ENCODE data around the gene CNKSR1.
"Not testable (repeated sequence)": the region's sequence is repeated elsewhere in the genome, so short reads cannot be mapped to it uniquely, and the experiment has no call there.

Gene CNKSR1

GRCh38 chr1:26184883-26185282 lies 7.6 kb downstream of the CNKSR1 start:
- no peak for DNase-seq

DNA sequence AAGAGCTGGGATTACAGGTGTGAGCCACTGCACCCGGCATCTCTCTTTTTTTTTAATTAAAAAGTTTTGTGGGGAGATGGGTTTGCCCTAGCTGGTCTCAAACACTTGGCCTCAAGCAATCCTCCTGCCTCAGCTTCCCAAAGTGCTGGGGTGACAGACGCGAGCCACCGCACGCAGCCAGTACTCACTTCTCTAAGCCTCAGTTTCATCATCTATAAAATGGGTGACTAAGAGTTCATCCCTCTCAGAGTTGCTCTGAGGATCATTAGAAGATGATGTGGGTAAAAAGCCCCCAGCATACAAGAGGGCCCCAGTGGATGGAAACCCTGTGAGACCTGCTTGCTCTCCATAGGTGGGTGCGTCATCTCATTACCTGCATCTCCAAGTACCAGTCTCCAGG lies 10.6 kb downstream of the CNKSR1 start:
- DNase-seq, result no peak

- DNase-seq, result no peak
Measured at GRCh38 chr1:26188477-26188876, 11.2 kb downstream of the CNKSR1 start.

GRCh38 chr1:26189331-26189730 lies 12.0 kb downstream of the CNKSR1 start:
- DNase-seq, result no peak

DNA sequence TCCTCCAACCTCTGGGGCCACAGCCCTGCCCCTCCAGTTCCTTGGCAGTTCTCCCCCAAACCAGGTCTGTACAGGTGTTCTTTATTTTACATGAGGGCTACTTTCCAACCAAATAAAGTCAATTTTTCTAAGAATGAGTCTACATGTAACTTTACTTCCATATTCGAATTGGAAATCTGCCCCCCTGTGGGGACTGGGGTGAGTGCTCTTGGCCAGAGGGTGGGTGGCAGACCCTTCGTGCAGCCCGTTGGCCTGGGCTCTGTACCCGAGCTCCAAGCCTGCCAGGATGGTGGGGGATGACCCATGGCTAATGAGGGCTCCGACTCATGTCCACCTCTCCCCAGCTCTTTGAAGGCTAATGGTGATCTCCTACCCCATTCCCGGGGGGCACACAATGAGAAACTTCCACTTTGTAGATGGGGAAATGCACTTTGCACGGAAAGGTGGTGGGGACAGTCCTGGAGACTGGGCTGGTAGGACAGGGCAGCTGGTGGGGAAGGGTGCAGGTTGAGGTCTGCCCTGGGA lies 12.5 kb downstream of the CNKSR1 start:
- no peak for DNase-seq

DNA sequence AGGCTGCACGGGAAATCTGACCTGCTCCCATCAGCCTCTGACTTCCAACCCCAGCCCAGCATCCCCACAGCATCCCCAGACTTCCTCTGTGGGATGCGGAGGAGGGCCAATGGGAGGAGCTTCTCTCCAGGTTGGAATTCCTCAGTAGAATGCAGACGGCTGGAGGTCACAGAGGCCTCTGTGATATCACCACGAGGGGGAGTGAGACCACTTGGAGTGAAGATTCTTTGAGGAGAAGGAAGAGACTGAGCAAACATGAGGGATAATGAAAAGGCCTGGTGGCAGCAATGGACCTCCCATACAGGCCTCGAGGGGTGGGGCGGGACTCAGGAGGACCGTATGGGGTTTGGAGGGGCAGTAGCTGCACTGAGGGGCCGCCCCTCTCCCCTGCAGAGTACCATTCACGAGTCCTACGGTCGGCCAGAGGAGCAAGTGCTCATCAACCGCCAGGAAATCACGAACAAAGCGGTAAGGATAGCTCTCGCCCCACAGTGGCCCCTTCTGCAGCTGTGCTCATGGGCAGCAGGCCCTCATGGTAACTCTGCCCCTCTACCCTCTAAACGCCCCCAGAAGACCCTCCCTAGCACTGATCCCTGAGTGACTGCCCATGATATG lies 13.2 kb downstream of the CNKSR1 start, which contains the start of gene CATSPER4:
Gene CATSPER4, plus strand, starts transcription at position 230 of the 615 bp plus-strand sequence. Its CDS starts 26 bp downstream, at position 256.
- DNase-seq, result no peak

DNA sequence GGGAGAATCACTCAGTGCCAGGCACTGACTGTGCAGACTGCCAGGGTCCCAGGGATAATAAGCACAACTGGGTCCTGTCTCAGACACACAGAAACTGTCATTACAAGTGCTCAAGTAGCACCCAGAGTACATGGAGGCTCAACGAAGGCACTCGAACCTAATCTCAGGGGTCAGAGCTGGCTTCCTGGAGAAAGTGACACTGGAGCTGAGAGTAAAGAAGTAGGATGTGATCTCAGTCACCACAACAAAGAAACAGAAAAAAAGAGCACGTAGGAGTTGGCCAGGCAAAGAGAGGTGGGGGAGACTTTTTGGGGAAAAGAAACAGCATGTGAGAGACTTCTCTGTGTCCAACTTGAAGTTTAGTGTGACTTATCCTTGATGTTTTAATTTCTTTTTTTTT lies 14.4 kb downstream of the CNKSR1 start:
- DNase-seq, result no peak

- no peak for DNase-seq
Measured at GRCh38 chr1:26195805-26196204, 18.5 kb downstream of the CNKSR1 start.

DNA sequence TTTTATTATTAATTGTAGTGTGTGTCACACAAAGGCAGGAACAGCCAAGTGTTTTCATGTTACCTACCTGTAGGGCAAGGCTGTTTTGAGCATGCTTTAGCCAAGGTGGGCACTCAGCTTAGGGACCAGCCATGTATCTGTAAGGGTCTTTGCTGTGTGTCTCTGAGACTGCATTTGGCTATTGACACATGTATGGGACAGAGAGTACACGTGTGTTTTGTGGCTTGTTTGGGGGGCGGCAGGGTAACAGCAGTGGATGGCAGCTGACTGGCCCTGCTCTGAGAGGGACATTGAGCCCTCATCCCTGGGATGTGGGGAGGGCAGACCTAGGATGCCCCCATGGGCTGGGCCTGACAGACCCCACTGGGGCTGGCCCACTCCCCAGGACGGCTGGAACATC lies 20.0 kb downstream of the CNKSR1 start:
- no peak for DNase-seq

DNA sequence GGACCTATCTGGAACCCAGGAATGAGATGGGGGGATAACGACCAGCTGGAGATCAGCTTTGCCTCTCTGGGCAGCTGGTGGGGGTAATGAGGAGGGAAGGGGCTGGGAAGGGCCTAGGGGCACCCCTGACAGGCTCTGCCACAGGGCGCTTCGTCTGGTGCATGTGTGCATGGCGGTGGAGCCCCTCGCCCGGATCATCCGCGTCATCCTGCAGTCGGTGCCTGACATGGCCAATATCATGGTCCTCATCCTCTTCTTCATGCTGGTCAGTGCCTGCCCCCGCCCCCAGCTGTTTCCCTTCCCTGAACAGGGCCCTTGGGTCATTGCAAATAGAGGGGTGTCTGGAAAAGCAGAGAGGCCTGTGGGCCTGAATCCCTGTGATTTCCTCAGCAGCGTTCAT lies 20.5 kb downstream of the CNKSR1 start:
- DNase-seq, result no peak

DNA sequence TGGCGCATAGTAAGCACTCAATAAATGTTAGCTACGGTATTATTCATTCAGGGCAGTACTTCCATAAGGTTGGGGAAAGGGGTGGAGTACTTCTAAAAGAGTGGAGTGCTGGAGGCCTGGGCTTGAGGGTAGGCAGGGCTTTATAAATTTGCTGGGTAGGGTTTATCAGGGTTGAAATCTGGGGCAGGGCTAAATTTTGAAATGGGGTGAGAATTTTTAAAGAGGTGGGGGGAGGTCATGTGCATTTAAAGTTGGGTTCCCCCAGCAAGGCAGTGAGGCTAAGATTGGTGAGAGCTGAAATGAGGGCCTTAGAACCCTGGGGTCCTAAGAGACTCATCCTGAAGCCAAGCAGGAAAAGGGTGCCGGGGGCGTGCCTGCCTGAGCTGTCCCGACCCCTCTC lies 23.1 kb downstream of the CNKSR1 start:
- DNase-seq, result no peak

DNA sequence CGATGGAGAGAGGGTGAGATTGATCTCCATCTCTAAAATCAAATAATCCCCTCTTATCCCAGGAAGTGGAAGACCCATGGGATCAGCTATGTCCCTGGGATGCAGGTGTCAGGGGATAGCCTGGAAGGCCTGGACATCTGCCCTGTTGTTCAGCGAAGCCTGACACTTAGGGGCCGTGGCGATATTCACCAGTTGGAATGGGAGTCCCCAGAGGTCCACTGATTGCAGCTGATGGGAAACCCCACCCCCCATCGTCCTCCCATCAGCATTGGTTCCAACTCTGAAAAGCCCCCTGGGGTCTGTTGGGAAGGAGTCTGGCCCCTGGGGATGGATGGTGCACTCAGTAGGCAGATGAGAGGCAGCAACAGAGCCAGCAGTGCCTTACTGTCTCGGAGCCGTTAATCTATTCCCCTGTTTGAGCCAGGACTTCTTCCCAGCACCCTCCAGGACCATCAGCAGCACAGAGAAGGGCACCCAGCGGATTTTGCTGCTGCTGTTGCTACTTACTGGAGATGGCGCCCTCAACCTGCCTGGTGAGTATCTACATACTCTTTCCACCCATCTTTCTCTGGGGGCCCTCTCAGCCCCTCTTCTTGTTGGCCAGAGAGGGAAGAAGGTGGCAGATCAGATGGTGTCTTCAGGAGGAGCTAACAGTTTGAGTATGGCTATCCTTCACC lies 26.5 kb downstream of the CNKSR1 start:
- no peak for DNase-seq

DNA sequence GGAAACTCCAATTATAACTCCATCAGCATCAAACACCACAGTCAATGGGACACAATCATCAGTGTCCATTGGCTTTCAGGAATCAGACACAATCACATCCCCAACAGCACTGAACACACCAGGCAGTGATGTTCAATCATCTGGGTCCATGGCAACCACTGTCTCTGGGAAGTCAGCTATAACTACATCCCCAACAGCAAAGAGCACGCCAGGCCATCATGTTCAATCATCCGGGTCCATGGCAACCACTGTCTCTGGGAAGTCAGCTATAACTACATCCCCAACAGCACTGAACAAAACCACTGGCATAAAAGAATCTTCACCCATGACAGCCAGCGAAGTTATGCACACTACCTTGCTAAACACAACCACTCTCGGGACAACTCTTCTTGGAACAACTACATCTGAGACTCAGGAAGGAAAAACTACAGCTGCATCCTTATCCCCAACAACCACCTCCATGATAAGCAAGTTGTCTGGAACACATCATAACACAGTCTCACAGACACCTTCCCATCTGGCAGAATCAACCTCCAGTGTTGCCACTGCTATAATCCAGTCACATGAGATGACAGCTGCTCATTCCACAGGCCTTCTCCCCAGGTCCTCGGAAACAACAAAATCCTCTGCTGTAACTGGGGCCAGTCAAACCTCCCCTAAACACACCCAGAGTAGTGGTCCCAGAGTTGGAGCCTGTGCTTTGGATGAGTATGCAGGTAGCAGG lies 33.0 kb downstream of the CNKSR1 start:
- no peak for DNase-seq

DNA sequence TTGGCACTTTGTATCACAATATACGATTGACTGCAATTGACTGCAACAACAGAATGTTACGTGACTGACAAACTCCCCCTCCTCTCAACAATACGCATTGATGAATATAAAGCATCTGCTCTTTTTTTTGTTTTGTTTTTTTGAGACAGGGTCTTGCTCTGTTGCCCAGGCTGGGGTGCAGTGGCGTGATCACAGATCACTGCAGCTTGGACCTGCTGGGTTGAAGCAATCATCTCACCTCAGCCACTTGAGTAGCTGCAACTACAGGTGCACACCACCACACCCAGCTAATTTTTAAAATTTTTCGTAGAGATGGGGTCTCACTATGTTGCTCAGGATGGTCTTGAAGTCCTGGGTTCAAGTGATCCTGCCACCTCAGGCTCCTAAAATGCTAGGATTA lies 35.4 kb downstream of the CNKSR1 start:
- no peak for DNase-seq

GRCh38 chr1:26213335-26213905 lies 36.1 kb downstream of the CNKSR1 start:
- no peak for DNase-seq

DNA sequence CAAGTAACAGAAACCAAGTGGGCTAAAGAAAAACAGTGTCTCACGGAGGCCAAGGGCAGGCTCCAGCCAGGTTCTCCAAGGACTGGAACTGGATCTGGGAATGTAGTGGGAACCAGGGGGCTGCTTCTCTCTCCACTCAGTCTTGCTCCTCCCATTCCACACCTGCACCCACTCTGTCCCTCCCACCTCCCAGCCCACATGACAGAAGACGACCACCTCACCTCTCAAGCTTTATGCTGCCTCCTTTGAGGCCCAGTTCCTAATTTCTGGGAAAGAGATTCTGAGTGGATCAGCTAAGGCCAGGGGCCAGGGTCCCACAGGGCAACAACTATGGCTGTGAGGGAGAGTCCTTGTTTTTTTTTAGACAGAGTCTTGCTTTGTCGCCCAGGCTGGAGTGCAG lies 38.0 kb downstream of the CNKSR1 start:
- no peak for DNase-seq

- no peak for DNase-seq
Measured at GRCh38 chr1:26218906-26219494, 41.7 kb downstream of the CNKSR1 start.

GRCh38 chr1:26220199-26220912 lies 43.1 kb downstream of the CNKSR1 start:
- DNase-seq, result no peak

DNA sequence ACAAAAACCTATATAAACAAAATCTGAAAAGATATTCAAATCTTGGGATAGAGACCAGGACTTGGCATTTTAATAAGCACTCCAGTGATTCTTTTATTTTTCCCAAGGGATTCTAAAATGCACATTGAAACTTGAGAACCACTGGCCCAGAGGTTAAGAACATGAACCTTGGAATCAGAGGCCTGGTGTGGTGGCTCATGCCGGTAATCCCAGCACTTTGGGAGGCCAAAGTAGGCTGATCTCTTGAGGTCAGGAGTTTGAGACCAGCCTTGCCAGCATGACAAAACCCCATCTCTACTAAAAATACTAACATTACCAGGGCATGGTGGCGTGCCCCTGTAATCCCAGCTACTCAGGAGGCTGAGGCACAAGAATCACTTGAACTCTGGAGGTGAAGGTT lies 43.8 kb downstream of the CNKSR1 start:
- no peak for DNase-seq

DNA sequence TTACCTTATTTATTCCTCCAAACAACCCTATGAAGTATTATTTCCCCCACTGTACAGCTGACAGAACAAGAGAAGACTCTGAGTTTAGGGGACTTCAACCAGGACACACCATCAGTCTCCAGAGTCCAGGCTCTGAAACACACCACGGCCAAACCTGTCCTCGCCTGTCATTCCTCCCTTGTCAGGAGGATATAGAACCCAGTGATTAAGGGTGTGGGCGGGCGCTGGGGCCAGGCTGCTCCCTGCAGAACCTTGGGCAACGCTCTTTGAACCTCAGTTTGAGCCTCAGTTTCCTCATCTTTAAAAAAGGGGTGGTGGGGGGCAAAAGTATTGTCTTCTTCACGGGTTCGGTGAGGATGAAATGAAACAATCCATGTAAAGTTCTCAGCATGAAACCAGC lies 47.3 kb downstream of the CNKSR1 start:
- DNase-seq, result no peak

DNA sequence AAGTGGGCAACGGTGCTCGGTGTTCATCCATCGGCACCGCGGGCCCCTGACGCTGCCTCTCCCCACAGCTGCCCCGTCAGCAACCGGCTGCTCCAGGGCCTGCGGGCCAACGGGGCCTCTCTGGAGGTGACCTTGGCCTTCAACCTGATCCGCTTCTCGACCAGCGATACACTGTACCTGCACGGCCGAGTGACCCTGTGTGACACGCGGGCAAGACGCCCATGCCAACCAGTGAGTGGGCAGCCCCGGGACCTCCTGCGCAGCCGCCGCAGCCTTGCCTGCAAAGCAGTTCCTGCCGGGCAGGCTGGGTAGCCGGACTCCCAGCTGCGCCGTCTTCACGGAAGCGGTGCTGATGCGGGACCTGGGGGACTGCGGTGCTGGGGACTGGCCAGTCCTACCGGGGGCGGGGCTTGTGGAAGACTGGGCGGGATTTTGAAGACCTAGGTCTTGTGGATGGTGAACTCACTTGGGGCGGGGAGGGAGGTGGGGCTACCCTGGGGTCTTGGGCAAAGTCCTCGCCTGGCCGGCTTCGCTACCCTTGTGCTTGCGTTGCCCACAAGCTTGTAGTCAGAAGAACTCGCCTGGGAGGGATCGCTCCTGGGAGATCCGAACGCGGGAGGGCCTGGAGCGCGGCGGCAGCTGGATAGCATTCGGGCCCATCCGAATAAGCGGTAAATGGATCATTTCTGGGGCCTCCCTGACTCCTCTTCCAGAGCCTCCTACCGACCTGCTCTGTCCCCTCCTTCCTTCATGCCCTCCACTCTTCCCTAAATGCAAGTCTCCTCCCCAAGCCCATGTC lies 47.9 kb downstream of the CNKSR1 start:
- DNase-seq, result no peak

GRCh38 chr1:26230682-26231081 lies 53.4 kb downstream of the CNKSR1 start:
- not testable (repeated sequence) for DNase-seq

Data from GDM1 (cell line).